Activated CD8-positive, alpha-beta memory T cell treated with anti-CD3 and anti-CD28 coated beads for 48 hours (primary cell): Measurements from ENCODE around the gene LDAF1.
A peak's percentile ranks its signal among the peaks of the same experiment; 100 is the strongest.
"Not testable (repeated sequence)": the region's sequence is repeated elsewhere in the genome, so short reads cannot be mapped to it uniquely, and the experiment has no call there.

Experiments
- DNase-seq, 3 experiments: peaks; one replicate each; pipeline ENCODE4 v3.0.0-alpha.2; 2020; ENCODE audit warnings: low read depth in 2 of 3, low spot score in 2 of 3

The LDAF1 gene

GRCh38 chr16:21158208-21159110 is at the start of gene LDAF1:
Gene LDAF1, plus strand, starts transcription at chr16:21158674. Its CDS starts 2,509 bp downstream, at chr16:21161183.
- peak; percentile 47 to 58 (median 55) for DNase-seq

DNA sequence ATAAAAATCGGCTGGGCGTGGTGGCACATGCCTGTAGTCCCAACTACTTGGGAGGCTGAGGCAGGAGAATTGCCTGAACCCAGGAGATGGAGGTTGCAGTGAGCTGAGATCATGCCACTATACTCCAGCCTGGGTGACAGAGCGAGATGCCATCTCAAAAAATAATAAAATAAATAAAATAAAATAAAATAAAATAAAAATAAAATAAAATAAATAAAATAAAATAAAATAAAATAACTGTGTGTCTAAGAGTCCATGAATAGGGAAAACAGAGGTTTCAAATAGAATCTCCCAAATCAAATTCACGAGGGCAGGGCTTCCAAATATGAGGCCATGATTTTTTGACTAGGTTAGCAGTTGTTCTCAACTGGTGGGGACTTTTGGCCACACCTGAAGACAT is 42.9 kb upstream of the LDAF1 start:
- DNase-seq = not testable (repeated sequence)

DNA sequence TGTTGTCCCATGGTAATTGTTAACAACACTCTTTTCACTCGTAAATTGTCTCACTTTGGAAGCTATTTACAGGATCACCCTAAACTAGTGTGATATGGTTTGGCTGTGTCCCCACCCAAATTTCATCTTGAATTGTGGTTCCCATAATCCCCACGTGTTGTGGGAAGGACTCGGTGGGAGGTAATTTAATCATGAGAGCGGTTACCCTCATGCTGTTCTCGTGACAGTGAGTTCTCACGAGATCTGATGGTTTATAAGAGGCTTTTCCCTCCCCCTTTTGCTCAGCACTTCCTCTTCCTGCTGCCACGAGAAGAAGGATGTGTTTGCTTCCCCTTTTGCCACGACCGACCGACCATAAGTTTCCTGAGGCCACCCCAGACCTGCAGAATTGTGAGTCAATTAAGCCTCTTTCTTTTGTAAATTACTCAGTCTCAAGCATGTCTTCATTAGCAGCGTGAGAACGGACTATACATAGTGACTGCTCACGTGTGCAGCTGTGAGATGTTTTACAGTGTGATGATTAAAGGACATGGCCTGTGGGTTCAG is 42.3 kb upstream of the LDAF1 start:
- no peak for DNase-seq

GRCh38 chr16:21117567-21117966 is 40.9 kb upstream of the LDAF1 start:
- DNase-seq = no peak

DNA sequence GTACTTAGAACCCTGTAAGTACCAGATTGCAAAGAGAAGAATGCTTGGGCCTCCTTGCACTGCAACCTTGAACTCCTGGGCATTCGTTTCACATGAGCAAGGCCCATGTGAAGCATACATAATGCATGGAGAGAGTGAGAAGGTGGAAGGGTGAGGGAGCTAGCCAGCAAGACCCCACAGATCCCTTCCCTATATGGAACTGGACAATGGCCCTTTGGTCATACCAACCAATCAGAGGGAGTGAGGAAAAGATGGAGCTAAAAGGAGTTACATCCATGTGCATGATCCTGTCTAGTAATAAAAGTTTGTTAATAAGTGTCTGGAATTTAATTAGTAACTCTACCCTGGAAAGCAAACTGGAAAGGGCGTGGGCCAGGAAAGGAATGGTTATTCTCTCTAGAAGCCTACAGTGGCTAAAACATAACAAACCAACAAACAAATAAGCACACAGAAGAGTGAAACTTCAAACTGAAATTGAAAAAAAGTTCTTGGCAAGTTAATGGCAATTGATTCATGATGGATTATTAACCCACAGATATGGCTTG is 37.4 kb upstream of the LDAF1 start:
- DNase-seq = no peak

DNA sequence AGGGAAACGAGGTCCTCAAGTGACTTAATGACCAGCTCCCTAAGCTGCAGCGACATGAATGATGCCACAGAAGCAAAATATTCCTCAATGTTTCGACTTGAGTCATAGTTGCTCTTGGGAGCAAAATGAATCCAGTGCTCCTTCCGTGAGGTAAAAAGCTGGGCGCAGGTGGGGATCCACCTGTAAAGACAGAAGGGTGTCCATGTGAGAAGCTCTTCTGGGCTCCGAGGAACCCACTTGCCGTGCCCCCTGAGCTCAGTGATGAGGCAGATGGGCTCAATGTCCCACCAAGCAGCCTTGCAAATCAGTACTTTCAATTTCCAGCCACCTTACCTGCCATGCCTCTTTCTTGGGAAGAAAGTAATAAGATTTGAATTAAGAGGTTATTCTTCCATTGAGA is 33.3 kb upstream of the LDAF1 start:
- DNase-seq = no peak

DNA sequence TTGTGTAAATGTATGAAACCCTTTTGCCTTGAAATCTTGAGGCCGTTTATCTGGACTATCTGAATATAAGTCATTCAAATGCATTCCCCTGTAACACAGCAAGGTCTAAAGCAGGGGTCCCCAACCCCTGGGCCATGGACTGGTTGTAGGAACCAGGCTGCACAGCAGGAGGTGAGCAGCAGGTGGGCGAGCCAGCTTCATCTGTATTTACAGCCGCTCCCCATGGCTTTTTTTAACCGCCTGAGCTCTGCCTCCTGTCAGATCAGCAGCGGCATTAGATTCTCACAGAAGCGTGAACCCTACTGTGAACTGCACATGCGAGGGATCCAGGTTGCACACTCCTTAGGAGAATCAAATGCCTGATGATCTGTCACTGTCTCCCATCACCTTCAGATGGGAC is 32.0 kb upstream of the LDAF1 start:
- no peak for DNase-seq

DNA sequence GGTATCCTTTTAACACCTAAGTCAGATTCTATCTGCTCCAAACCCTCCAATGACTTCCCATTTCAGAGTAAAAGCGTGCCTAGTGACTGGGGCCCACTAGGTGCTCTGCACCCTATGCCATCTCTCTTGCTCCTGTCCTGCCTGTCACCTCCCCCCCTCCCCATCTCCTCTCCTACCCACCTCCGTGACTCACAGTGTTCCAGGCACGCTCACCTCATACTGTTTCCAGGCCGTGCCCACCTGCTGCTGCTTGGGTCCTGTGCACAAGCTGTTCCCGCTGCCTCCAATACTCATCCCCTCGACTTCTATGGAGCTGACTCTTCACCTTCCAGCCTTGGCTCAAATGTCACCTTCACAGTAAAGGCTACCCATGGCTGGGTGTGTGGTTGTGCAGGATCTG is 29.5 kb upstream of the LDAF1 start:
- no peak for DNase-seq

DNA sequence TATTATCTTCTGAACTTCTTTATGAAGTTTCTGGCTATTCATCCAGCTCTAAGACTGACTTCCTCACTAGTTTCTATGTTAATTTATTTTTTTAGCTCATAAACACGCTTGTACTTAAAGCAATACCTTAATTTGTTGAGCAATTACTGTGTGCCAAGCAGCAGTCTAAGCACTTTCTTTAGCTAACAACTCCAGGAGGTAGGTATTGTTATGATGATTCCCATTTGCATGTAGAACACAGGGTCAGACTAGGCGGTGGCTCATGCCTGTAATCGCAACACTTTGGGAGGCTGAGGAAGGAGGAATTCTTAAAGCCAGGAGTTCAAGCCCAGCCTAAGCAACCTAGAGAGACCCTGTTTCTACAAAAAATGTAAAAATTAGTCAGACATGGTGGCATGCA is 27.7 kb upstream of the LDAF1 start:
- DNase-seq = no peak

DNA sequence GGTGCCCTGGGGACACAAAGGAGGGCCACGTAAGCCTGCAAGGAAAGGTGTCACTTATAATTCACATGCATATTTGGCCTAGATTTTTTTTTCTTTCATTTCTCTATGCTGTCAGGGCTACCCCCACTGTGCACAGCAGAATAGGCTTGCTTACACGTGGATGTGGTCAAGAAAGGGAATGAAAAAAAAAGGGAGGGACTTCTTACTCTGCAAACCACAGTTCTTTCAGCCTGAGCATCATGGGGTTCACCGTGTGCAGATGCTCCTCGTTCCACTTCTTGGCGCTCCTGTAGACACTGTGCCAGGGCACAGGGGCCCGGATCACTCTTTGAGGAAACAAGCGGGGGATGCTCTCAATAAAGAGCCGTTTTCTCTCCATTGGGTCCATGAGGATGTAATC is 24.4 kb upstream of the LDAF1 start:
- no peak for DNase-seq

DNA sequence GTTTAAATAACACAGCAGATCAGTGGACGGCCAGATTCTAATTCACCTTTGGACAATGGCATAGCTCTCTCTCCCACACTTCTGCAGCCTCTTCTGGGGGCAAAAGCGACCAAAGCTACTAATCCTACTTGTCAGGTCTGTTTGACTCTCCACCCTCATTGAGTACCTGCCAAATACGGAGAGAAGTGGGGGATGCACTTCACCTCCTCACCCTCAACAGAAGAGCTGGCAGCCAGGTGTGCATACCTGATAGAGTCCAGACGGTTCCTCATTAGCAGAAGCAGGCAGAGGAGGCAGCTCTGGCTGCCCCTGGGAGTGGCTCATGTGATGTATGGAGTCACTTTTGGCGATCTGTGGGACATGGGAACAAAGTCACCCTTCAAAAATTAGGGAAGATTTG is 12.7 kb upstream of the LDAF1 start:
- no peak for DNase-seq

GRCh38 chr16:21150375-21151001 is 8.0 kb upstream of the LDAF1 start, which contains the start of gene DNAH3:
Gene DNAH3, minus strand, starts transcription at chr16:21150846. Its CDS starts 527 bp downstream, at chr16:21150319.
- no peak for DNase-seq

- DNase-seq = not testable (repeated sequence)
Measured at GRCh38 chr16:21152160-21153030, 6.1 kb upstream of the LDAF1 start.

DNA sequence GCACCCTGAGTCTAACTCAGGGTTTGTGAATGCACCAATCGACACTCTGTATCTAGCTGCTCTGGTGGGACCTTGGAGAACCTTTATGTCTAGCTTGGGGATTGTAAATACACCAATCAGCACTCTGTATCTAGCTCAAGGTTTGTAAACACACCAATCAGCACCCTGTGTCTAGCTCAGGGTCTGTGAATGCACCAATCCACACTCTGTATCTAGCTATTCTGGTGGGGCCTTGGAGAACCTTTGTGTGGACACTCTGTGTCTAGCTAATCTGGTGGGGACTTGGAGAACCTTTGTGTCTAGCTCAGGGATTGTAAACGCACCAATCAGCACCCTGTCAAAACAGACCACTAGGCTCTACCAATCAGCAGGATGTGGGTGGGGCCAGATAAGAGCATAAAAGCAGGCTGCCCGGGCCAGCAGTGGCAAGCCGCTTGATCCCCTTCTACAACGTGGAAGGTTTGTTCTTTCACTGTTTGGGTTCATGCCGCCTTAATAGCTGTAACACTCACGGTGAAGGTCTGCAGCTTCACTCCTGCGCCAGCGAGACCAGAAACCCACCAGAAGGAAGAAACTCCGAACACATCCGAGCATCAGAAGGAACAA is 5.2 kb upstream of the LDAF1 start:
- not testable (repeated sequence) for DNase-seq

- DNase-seq = not testable (repeated sequence)
Measured at GRCh38 chr16:21156011-21156410, 2.5 kb upstream of the LDAF1 start.

GRCh38 chr16:21156767-21157467 is 1.6 kb upstream of the LDAF1 start:
- no peak for DNase-seq

GRCh38 chr16:21157632-21158031 is 842 bp upstream of the LDAF1 start:
- no peak for DNase-seq

- peak in 1 of 3 experiments; percentile 6 for DNase-seq
Measured at GRCh38 chr16:21159281-21159951, 942 bp downstream of the LDAF1 start.

DNA sequence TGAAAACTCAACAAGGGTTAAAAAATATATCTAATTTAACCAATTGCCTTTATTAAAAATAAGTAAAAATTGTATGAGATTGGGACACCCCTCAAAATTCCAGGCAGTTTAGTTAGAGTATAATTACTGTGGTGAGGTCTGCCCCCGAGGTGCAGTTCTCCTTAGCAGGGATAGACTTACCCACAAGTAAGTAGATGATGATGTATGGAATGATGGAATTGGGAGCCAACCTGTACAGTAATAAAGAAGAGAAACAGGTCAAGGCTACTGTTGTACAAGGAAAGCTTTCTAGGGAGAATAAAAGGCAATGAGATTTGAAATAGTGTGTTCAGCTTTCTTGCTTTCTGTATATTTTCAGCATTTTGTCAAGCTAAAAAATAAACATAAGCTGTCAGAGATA is 1.8 kb downstream of the LDAF1 start:
- no peak for DNase-seq
